Measurements from ENCODE around the gene DAW1. TPM values are rescaled to one million over a fixed set of nuclear protein-coding genes. Genes with fewer than 3 reads are reported as not detected.

The DAW1 gene
- polyA plus RNA-seq, 1 of the 3 experiments (the other 2 are of a cell fraction), result 1.2 TPM

DNA sequence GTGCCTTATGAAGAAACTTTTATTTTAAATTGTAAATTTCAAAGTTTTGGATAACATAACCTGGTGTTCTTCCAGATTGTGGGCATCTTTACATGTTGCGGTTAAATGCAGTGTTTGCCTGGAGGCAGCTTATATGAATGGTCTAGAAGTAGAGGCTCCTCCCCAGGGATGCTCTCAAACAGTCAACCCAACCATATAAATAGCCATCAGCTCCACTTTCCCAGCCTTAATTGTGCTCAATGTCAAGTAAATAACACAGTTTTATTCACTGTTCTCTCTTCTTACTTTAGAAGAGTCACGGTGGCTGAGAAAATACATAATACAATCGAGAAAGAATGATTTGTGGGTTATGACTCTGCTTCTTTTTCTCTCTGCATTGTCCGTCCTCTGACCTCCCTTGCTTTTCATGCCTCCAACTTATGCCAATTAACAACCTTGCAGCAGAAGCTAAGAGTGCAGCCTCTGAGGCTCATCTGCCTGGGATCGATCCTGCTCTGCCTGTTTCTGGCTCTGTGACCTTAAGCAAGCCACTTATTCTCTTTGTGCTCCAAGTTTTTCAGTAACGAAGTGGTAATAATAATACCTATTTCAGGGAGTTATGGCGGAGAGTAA lies 100.3 kb downstream of the DAW1 start:
- Histone ChIP-seq H3K27me3 (ENCODE audit: insufficient read depth) (no peaks in the 10 kb centered on the region; the same call in 1 of the 2 replicates), H3K36me3 (replicated peaks in 1 of 2; ENCODE audit: control insufficient read depth in 1 of 2, insufficient read depth in 2 of 2, low read length in 1 of 2) (no peaks in the 10 kb centered on the region), H3K79me2 (ENCODE audit: insufficient read depth) (no peaks in the 10 kb centered on the region), H3K9ac (no peak overlapping the region), H3K4me2 (no peak overlapping the region), H3K27ac (ENCODE audit: low read depth in 2 of 2, low read length in 1 of 2) (no peak overlapping the region), H3F3A (replicated peaks; ENCODE audit: insufficient read depth) (no peaks in the 10 kb centered on the region), H3K9me2 (no peaks in the 10 kb centered on the region), H3K4me1 (ENCODE audit: control insufficient read depth in 1 of 2, insufficient read depth in 2 of 2, low read depth in 1 of 2, low read length in 1 of 2) (no peaks in the 10 kb centered on the region), H3K9me3 (no peaks in the 10 kb centered on the region), H4K20me1 (ENCODE audit: insufficient read depth) (no peaks in the 10 kb centered on the region), H3K4me3 (ENCODE audit: low read depth in 2 of 2, low read length in 1 of 2) (no peak overlapping the region), H2AFZ (ENCODE audit: low read depth) (no peak overlapping the region)
- WGBS (ENCODE audit: low lambda C conversion rate), result 2% methylated on average over 7 of the region's 7 CpGs
- ChIA-PET POLR2A (no interaction called here), CTCF (no interaction called here)
- TF ChIP-seq, protein P1, sequence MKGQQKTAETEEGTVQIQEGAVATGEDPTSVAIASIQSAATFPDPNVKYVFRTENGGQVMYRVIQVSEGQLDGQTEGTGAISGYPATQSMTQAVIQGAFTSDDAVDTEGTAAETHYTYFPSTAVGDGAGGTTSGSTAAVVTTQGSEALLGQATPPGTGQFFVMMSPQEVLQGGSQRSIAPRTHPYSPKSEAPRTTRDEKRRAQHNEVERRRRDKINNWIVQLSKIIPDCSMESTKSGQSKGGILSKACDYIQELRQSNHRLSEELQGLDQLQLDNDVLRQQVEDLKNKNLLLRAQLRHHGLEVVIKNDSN (IDR thresholded peaks at IDR 0.05; ENCODE audit: borderline replicate concordance, low read depth), result no peak
- no peak for TF ChIP-seq RCOR1 (IDR thresholded peaks at IDR 0.05; ENCODE audit: low read length)
- no peak for TF ChIP-seq MEF2A (IDR thresholded peaks at IDR 0.05; ENCODE audit: borderline replicate concordance, low read depth)
- no peak for TF ChIP-seq TEAD4 (IDR thresholded peaks at IDR 0.05; ENCODE audit: borderline replicate concordance, insufficient read depth)
- TF ChIP-seq TCF12 (IDR thresholded peaks at IDR 0.05), result no peak
- TF ChIP-seq NRF1 (IDR thresholded peaks at IDR 0.05; ENCODE audit: low read depth, low read length), result no peak
- no peak for TF ChIP-seq JUND (IDR thresholded peaks at IDR 0.05)
- no peak for TF ChIP-seq ZBTB33 (IDR thresholded peaks at IDR 0.05; ENCODE audit: borderline replicate concordance, low read depth)
- TF ChIP-seq GATA2 (CRISPR knock-in tag; IDR thresholded peaks at IDR 0.05), result no peak
- TF ChIP-seq, protein P2, sequence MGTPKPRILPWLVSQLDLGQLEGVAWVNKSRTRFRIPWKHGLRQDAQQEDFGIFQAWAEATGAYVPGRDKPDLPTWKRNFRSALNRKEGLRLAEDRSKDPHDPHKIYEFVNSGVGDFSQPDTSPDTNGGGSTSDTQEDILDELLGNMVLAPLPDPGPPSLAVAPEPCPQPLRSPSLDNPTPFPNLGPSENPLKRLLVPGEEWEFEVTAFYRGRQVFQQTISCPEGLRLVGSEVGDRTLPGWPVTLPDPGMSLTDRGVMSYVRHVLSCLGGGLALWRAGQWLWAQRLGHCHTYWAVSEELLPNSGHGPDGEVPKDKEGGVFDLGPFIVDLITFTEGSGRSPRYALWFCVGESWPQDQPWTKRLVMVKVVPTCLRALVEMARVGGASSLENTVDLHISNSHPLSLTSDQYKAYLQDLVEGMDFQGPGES (IDR thresholded peaks at IDR 0.05; ENCODE audit: low read depth, low read length), result no peak
- no peak for TF ChIP-seq FOSL2 (IDR thresholded peaks at IDR 0.05; ENCODE audit: borderline replicate concordance, low read depth)
- TF ChIP-seq EP300 (IDR thresholded peaks at IDR 0.05; ENCODE audit: borderline replicate concordance in 1 of 2, low read depth in 1 of 2, low read length in 1 of 2), result no peak
- no peak for TF ChIP-seq CTCF (IDR thresholded peaks at IDR 0.05)
- no peak for TF ChIP-seq FOXM1 (IDR thresholded peaks at IDR 0.05; ENCODE audit: low read depth)
- DNase-seq, result no peak

Data from SK-N-SH (cell line).